Endometrial microvascular endothelial cells (primary cell): ENCODE measurements around the gene DUSP28. TPM values are rescaled to one million over a fixed set of nuclear protein-coding genes. Genes with fewer than 3 reads are reported as not detected.

Experiments
- in situ Hi-C: cut with HindIII; loops from 2 replicates; pipeline ENCODE4 v1.10.0; 2017; ENCODE audit warnings: low sequenced_read_pairs, low pct_unique_long_range_greater_than_20kb; ENCODE audit errors: inconsistent ontology term
- total RNA-seq: library from RNA; depleted of rRNA; stranded (reverse); fragments of >200 nt; gene quantifications from one replicate; pipeline ENCODE4 v1.2.3, GENCODE V29; 2015; ENCODE audit errors: inconsistent ontology term

The DUSP28 gene
- total RNA-seq, 1 donor from 2014 or later = 2.8 TPM

DNA sequence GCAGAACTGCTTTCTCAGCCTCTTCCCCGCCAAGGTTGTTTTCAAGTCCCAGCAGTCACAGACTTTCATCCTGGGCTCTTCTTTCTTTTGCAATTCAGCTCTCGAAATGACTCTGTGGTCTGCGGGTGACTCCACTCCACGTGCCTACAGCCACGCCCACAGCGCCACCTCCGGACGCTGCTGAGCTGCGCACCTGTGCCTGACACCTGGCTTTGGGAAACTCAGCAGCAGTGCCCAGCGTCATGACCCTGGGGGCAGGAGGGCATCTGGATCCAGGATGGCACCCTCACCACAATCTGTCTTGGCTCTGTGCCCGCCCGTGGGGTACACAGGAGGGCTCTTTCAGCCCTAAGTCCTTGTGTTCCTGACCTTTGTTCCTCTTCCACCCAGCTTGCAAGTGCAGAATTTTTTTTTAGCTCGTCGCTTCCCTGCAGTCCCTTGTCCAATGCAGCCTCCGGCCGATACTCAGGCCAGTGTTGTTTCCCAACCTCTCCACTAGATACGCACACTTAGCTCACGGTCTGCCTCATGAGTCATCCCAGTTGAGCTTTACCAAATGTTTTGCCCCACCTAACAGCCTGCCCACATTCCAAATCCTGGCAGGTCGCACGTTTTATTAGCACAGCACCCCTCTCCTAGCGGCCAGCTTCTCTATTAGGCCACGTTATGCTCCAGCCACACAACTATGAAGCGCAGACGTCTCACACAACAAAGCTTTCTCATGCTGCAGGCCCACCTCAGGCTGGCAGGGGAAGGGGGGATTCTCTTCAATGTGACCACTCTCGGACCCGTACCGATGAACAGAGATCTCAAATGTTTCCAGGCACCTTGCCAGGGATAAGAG lies 19.8 kb downstream of the DUSP28 start:
- in situ Hi-C loops = no loop called here

GRCh38 chr2:240581811-240582210 lies 21.7 kb downstream of the DUSP28 start:
- in situ Hi-C loops = no loop called here

DNA sequence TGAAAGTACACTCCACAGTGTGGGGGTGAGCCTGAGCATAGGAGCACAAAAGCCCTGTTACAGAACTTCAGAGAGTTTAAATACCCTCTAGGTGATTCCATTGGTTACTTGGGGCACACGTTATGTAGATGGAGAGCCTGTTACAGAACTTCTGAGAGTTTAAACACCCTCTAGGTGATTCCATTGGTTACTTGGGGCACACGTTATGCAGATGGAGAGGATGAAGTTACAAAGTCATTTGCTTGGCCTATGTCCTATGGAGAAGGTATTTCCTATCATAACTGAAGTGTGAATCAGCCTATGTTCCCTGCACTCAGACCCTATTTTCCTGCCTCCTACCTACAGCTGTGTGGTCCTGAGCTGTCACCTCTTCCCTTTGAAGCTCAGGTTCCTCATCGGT lies 22.6 kb downstream of the DUSP28 start:
- in situ Hi-C loops = no loop called here

DNA sequence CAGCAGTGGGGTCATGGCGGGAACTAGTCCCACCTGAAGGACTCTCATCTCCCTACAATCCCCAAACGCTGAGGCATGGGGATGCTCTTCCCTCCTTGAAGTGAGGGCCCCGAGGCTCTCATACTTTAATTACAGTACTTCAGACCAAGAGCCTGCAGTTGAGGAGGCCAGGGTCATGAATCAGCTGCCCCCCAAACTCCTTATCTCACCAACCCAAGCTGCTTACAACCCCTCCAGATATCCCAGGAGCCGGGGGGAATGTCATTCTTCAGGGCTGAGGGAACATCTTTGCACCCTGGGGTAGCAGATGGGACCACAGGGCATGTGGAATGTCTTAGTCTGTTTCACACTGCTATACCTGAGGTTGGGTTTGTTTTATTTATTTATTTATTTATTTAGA lies 23.6 kb downstream of the DUSP28 start:
- in situ Hi-C loops = no loop called here

DNA sequence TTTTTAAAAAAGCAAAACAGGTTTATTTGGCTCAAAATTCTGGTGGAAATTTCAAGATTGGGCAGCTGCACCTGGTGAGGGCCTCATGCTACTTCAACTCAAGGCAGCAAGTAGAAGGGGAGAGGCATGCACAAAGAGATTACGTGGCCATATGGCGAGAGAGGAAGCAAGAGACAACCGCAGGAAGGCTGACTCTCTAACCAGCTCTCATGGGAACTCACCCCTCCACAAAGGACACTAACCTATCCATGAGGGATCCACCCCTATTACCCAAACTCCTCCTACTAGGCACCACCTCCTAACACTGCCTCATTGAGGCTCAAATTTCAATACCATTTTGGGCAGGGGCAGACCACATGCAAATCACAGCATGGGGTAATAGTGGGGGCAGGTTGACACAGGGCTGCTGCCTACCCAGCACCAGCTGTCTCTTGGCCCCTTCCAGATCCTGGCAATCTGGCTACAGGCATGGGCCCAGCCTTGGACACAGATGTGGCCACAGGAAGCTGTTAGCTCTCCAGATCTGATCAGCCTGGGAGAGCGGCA lies 24.4 kb downstream of the DUSP28 start:
- in situ Hi-C loops = no loop called here

GRCh38 chr2:240585101-240585500 lies 24.9 kb downstream of the DUSP28 start:
- in situ Hi-C loops = no loop called here

- in situ Hi-C loops = no loop called here
These were observed 25.6 kb downstream of the DUSP28 start for GRCh38 chr2:240585681-240586197.

DNA sequence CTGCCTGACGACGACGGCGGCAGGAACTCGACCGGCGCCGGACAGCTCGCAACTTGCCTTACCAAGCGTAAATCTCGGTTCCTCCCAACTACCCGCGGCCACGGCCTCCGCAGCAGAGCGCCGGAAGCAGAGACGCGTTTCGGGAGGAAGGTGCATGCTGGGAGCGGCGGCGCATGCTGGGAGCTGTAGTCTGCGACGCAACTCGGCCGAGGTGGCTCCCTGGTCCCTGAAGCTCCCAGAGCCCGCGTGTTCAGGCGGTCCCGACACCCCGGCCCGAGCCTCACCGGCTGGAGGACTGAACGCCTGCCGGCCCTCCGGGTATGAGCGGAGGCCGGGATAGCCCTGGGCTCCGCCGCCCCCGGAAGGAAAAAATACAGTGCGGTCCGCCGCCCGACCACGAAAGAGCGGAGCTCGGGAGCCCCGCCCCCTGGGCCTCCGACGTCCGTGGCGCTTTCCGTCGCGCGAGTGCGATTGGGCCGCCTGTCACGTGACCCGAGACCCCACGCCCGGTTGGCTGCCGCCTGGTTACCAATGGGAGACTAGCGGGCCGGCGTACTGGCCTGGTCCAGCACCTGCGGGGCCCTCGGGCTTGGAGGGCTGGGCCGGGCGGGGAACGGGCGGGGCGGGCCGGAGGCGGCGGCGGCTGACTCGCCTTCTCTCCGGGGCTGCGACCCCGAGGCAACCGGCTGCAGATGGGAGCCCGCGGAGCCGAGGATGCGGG lies 26.2 kb downstream of the DUSP28 start, which contains the start of gene CAPN10:
Gene CAPN10 (plus strand): TSS at position 537 of the 721 bp plus-strand sequence. CDS start 178 bp downstream, at position 715.
- in situ Hi-C loops = no loop called here

DNA sequence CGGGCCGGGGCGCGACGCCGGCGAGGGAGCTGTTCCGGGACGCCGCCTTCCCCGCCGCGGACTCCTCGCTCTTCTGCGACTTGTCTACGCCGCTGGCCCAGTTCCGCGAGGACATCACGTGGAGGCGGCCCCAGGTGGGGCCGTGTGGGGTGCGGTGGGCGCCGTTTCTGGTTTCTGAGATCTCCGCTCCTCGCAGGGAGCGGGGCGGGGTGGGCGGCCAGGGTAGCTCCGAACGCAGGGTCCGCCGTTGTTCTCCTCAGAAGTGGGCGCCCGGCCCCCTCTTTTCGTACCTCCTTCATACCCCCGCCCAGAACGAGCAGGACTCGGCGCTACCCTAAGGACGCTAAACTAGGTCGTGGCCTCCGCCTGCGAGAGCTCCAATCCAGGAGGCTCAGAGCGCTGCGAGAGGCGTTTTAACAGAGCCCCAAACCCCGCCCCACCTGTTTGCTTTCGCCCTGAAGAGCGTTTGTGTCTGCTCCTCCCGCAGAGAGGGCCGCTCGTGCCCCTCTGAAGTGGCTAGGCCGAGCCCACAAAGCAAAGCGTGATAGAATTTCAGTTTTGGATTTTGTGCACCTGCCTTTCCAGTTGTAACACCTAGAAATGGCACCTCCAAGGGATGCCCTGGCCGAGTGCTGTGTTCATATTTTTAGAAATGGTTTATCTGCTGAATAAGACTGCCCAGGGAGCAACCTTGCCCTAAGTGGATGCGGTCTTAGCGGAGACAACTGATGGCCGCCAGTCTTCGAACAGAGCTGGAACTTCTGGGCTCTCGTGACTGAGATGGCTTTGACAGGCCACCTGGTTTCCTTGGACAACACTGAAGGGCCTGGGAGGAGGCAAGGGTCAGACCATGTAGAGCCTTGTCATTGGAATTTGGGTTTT lies 27.0 kb downstream of the DUSP28 start:
- in situ Hi-C loops = no loop called here

DNA sequence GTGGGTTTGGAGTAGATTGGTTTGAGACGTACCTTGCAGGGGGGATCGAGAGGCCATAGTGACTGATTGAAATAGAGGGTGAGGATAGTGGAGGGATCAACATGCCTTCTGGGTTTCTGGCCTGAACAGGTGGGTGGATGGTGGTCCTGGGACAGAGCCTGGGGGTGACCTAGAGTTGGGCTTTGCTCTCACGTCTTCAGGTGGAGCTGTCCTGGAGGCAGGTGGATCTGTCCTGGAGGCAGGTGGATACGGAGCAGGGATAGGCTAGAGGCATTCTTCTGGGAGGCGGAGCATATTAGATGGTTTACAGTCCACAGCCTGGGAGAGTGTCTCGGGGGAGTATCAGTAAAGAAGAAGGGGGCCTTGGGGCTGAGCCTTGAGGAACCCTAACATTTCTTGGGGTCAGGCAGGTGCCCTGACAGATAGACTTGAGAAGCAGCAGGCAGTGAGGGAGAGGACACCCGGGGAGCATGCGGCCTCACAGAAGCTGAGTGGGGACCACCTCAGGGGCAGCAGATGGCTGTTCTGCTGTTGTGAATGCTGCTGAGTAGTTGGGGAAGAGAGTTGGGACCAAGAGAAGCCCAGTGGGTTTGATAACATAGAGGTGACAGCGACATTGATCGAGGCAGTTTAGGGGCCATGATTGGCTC lies 28.0 kb downstream of the DUSP28 start:
- in situ Hi-C loops = no loop called here

DNA sequence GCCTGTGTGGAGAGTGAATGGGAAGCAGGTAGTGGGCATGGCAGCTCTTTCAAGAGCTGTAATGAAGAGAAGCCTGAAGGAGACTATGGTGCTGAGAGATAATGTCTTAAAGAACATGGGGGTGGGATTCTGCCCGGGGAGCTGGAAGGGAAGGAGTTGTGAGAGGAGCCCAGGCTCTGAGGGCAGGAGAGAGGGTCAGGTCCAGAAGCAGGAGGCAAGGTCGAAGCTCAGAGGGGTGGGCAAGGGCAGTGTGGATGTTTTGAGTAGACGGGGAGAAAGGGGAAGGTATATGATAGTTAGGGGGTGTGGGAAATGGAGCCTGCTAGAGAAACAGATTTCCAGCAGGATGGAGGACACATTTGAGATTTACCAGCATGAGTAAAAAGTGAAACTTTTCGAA lies 28.5 kb downstream of the DUSP28 start:
- in situ Hi-C loops = no loop called here

- in situ Hi-C loops = no loop called here
These were observed 29.2 kb downstream of the DUSP28 start for GRCh38 chr2:240589375-240589774.

- in situ Hi-C loops = no loop called here
These were observed 29.8 kb downstream of the DUSP28 start for GRCh38 chr2:240589850-240590525.

DNA sequence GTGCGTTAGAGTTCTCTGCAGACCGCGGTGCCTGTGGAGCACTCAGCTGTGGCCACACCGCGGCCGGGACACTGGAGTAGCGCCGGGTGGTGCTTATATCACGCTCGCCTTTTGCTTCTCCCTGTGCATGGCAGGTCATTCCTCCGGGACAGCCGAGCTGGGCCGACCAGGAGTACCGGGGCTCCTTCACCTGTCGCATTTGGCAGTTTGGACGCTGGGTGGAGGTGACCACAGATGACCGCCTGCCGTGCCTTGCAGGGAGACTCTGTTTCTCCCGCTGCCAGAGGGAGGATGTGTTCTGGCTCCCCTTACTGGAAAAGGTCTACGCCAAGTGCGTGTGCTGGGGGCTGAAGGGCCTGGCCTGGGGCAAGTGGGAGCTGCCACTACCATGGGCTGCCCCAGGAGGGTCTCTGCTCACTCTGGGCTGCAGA lies 30.5 kb downstream of the DUSP28 start:
- in situ Hi-C loops = no loop called here

DNA sequence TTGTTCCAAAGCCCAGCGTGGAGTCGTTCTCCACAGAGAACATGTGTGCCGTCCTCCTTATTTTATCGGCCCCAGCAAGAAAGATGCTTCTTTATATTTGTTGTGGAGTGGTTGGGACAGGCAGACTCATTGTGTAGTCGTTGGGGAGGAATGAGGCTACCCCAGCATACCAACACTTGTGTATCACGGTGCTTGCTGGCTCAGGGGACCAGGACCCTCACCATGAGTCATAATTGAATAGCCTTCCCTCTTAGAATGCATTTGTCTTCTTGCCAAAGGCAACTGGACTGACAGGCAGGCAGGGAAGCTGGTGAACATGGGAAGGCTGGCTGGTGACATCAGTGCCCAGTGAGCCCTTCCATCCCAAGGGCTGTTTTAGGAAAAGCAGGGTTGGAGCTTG lies 31.1 kb downstream of the DUSP28 start:
- in situ Hi-C loops = no loop called here

- in situ Hi-C loops = no loop called here
These were observed 31.6 kb downstream of the DUSP28 start for GRCh38 chr2:240591784-240592183.

- in situ Hi-C loops = no loop called here
These were observed 33.0 kb downstream of the DUSP28 start for GRCh38 chr2:240593026-240593702.
